WI38 (cell line): Measurements from ENCODE around the gene RPL12.

Experiments
- H3K4me3 ChIP-seq: 2 replicates; pipeline ENCODE4 v1.5.1; 2011; ENCODE audit warnings: low read depth, mild to moderate bottlenecking, control low read depth, low read length
- CTCF ChIP-seq: IDR thresholded peaks from 2 replicates; pipeline ENCODE4 v1.5.1; 2012; ENCODE audit warnings: low read depth, mild to moderate bottlenecking, control low read depth, low read length

The RPL12 gene

GRCh38 chr9:127447416-127448111 lies 3.6 kb downstream of the RPL12 start:
- H3K4me3 ChIP-seq = no peak overlapping the region
- TF ChIP-seq CTCF = no peak

- no peak overlapping the region for H3K4me3 ChIP-seq
- TF ChIP-seq CTCF = no peak
Observed at GRCh38 chr9:127446713-127447415, 4.3 kb downstream of the RPL12 start.

GRCh38 chr9:127445851-127446712 lies 5.1 kb downstream of the RPL12 start:
- H3K4me3 ChIP-seq = no peak overlapping the region
- no peak for TF ChIP-seq CTCF

GRCh38 chr9:127444921-127445850 lies 6.0 kb downstream of the RPL12 start:
- TF ChIP-seq CTCF = no peak

GRCh38 chr9:127444283-127444920 lies 6.8 kb downstream of the RPL12 start:
- TF ChIP-seq CTCF = no peak
- no peak overlapping the region for H3K4me3 ChIP-seq

More at GRCh38 chr9:127444921-127445850, 6.0 kb downstream of the RPL12 start:
- no peak overlapping the region for H3K4me3 ChIP-seq

GRCh38 chr9:127438394-127438793 lies 12.8 kb downstream of the RPL12 start:
- H3K4me3 ChIP-seq = no peak overlapping the region
- TF ChIP-seq CTCF = no peak
